WTC11 (cell line): Measurements from ENCODE around the gene VTN. TPM values are rescaled to one million over a fixed set of nuclear protein-coding genes. Genes with fewer than 3 reads are reported as not detected.

Source experiments
- ATAC-seq: fragments of 200-7000 bp; cut with Tn5 transposase; 2 replicates; pipeline ENCODE4 v1.10.0; 2021; ENCODE audit warnings: mild to moderate bottlenecking, moderate library complexity
- CTCF ChIA-PET: fragments of 300-600 bp; sonication (Branson Sonifier 250); formaldehyde crosslinking; loops from one replicate; lab custom pipeline; 2021; ENCODE audit warnings: antibody characterized with exemption; lab: Charles Lee
- POLR2A ChIA-PET: fragments of 350-600 bp; sonication (Branson Sonifier 250); formaldehyde crosslinking; loops from one replicate; lab custom pipeline; 2021; ENCODE audit warnings: antibody characterized with exemption; lab: Charles Lee
- DNase-seq: peaks from one replicate; pipeline ENCODE4 v3.0.0; 2021; ENCODE audit warnings: low spot score
- H3K27ac Mint-ChIP-seq: 2 replicates; pipeline ENCODE4 v1.8.0; 2021; ENCODE audit warnings: mixed read lengths
- H3K27me3 Mint-ChIP-seq: 2 replicates; pipeline ENCODE4 v1.8.0; 2021; ENCODE audit warnings: low read depth, mild to moderate bottlenecking, moderate library complexity, mixed read lengths
- H3K36me3 Mint-ChIP-seq: 2 replicates; pipeline ENCODE4 v1.8.0; 2021; ENCODE audit warnings: mixed read lengths
- H3K4me1 Mint-ChIP-seq: 2 replicates; pipeline ENCODE4 v1.8.0; 2022; ENCODE audit warnings: mixed read lengths
- H3K4me3 Mint-ChIP-seq: 2 replicates; pipeline ENCODE4 v1.8.0; 2021; ENCODE audit warnings: mild to moderate bottlenecking, moderate library complexity, mixed read lengths
- H3K9me3 Mint-ChIP-seq: 2 replicates; pipeline ENCODE4 v1.8.0; 2021; ENCODE audit warnings: mixed read lengths
- CREB1 ChIP-seq: sonication (generic); formaldehyde crosslinking; IDR thresholded peaks from 2 replicates; pipeline ENCODE4 v1.8.0; 2023; ENCODE audit warnings: mild to moderate bottlenecking, missing genetic modification reagents
- EMX1 ChIP-seq: fragments of 250-450 bp; sonication (Bioruptor Pico); IDR thresholded peaks from 2 replicates; pipeline ENCODE4 v1.8.0; 2021; ENCODE audit warnings: mild to moderate bottlenecking
- FOXP4 ChIP-seq: sonication (generic); formaldehyde crosslinking; IDR thresholded peaks from 2 replicates; pipeline ENCODE4 v1.8.0; 2022; ENCODE audit warnings: mild to moderate bottlenecking, missing genetic modification reagents
- GTF2I ChIP-seq: fragments of 250-450 bp; sonication (Bioruptor Pico); conservative IDR thresholded peaks from 2 replicates; pipeline ENCODE4 v1.4.0; 2021; ENCODE audit warnings: mild to moderate bottlenecking
- KAT7 ChIP-seq: sonication (generic); formaldehyde crosslinking; IDR thresholded peaks from 2 replicates; pipeline ENCODE4 v1.8.1; 2023; ENCODE audit warnings: missing genetic modification reagents, mild to moderate bottlenecking, borderline replicate concordance
- NFYB ChIP-seq: sonication (generic); formaldehyde crosslinking; conservative IDR thresholded peaks from 2 replicates; pipeline ENCODE4 v1.8.0; 2022; ENCODE audit warnings: low read depth, missing genetic modification reagents
- NR1H2 ChIP-seq: sonication (generic); formaldehyde crosslinking; IDR thresholded peaks from 2 replicates; pipeline ENCODE4 v1.9.0; 2021; ENCODE audit warnings: mild to moderate bottlenecking, moderate library complexity, missing genetic modification reagents
- OVOL2 ChIP-seq: fragments of 250-450 bp; sonication (Bioruptor Pico); IDR thresholded peaks from 2 replicates; pipeline ENCODE4 v1.9.0; 2021; ENCODE audit warnings: mild to moderate bottlenecking, borderline replicate concordance
- PRRX2 ChIP-seq: fragments of 250-450 bp; sonication (Bioruptor Pico); IDR thresholded peaks from 2 replicates; pipeline ENCODE4 v1.8.0; 2021; ENCODE audit warnings: mild to moderate bottlenecking
- SMAD4 ChIP-seq: sonication (generic); formaldehyde crosslinking; IDR thresholded peaks from 2 replicates; pipeline ENCODE4 v1.8.0; 2022; ENCODE audit warnings: mild to moderate bottlenecking, missing genetic modification reagents
- SP1 ChIP-seq: sonication (generic); formaldehyde crosslinking; conservative IDR thresholded peaks from 2 replicates; pipeline ENCODE4 v1.8.1; 2022; ENCODE audit warnings: missing genetic modification reagents
- ZBTB43 ChIP-seq: sonication (generic); formaldehyde crosslinking; IDR thresholded peaks from 2 replicates; pipeline ENCODE4 v1.8.1; 2023; ENCODE audit warnings: mild to moderate bottlenecking, missing genetic modification reagents
- ZNF219 ChIP-seq: sonication (generic); formaldehyde crosslinking; IDR thresholded peaks from 2 replicates; pipeline ENCODE4 v1.8.0; 2023; ENCODE audit warnings: missing genetic modification reagents, mild to moderate bottlenecking, borderline replicate concordance
- ZNF396 ChIP-seq: fragments of 250-450 bp; sonication (Bioruptor Pico); IDR thresholded peaks from 2 replicates; pipeline ENCODE4 v1.8.0; 2021; ENCODE audit warnings: mild to moderate bottlenecking, moderate library complexity, borderline replicate concordance
- ZNF416 ChIP-seq: fragments of 250-450 bp; sonication (Bioruptor Pico); IDR thresholded peaks from 2 replicates; pipeline ENCODE4 v1.9.0; 2021; ENCODE audit warnings: mild to moderate bottlenecking, inconsistent platforms
- total RNA-seq: library from RNA; stranded (reverse); gene quantifications from 3 replicates; pipeline ENCODE4 v1.2.3, GENCODE V29; 2021
- TF ChIP-seq, protein P1 (sequence below): sonication (generic); formaldehyde crosslinking; IDR thresholded peaks from 2 replicates; pipeline ENCODE4 v1.8.0; 2022; ENCODE audit warnings: missing genetic modification reagents
- TF ChIP-seq, protein P2 (sequence below): sonication (generic); formaldehyde crosslinking; IDR thresholded peaks from 2 replicates; pipeline ENCODE4 v1.8.1; 2022; ENCODE audit warnings: mild to moderate bottlenecking, missing genetic modification reagents, moderate library complexity, borderline replicate concordance
- TF ChIP-seq, protein P3 (sequence below): sonication (generic); formaldehyde crosslinking; conservative IDR thresholded peaks from 2 replicates; pipeline ENCODE4 v1.8.1; 2022; ENCODE audit warnings: mild to moderate bottlenecking, missing genetic modification reagents
- TF ChIP-seq, protein P4 (sequence below): fragments of 200-600 bp; IDR thresholded peaks from 2 replicates; pipeline ENCODE4 v1.8.0; 2022; ENCODE audit warnings: antibody characterized with exemption
- TF ChIP-seq, protein P5 (sequence below): sonication (generic); formaldehyde crosslinking; IDR thresholded peaks from 2 replicates; pipeline ENCODE4 v1.8.1; 2023; ENCODE audit warnings: mild to moderate bottlenecking, missing genetic modification reagents, moderate library complexity

The VTN gene
- total RNA-seq, 1 experiment from 2014 or later, result 1.6 TPM

GRCh38 chr17:28399808-28400207 is 29.7 kb upstream of the VTN start (continued):
- TF ChIP-seq FOXP4 (CRISPR knock-in tag) (no peak), ZBTB43 (CRISPR knock-in tag) (no peak), SMAD4 (no peak), CREB1 (CRISPR knock-in tag) (no peak)
- TF ChIP-seq, all 79 proteins: peak for 0

DNA sequence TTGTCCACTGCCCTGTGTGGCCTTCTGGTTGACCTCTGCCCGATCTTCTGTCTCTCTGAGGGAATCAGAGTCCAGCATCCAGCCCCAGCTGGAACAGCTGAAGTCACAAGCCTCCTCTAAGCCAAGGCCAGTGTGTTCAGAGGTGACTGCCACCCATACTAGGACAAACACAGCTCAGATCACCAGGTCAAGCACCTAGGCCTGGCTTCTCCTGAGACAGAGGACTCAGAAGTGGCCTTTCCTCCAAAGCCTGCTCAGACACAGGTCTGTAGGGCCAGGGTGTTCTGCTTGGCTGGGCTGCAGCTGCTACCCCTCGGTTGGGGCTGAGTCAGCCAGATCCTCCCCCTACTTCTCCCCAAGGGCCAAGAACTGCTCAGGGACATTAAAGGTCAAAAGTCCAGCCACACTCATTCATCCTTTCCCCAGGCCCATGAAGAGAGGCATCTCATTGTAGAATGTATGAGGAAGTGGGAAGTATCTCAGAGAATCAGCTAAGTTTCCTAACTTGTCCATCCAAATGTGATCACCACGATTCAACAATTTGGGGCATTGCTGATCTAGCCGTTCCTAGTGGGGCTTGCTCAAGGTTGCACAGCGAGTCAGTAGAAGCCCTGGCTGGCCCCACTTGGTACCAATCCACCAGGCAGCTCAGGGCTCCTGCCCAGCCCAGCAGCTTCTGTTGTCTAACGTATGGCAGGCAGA is 28.3 kb upstream of the VTN start:
- DNase-seq, result no peak
- CTCF ChIA-PET, result interaction anchor here (1.1 to 2.6 kb wide), 2 partner anchors 17 to 18 kb away, joined by 3 to 10 read pairs; no protein-coding TSS in a partner anchor
- no peak for TF ChIP-seq NFYB (CRISPR knock-in tag)
- TF ChIP-seq, protein P1, sequence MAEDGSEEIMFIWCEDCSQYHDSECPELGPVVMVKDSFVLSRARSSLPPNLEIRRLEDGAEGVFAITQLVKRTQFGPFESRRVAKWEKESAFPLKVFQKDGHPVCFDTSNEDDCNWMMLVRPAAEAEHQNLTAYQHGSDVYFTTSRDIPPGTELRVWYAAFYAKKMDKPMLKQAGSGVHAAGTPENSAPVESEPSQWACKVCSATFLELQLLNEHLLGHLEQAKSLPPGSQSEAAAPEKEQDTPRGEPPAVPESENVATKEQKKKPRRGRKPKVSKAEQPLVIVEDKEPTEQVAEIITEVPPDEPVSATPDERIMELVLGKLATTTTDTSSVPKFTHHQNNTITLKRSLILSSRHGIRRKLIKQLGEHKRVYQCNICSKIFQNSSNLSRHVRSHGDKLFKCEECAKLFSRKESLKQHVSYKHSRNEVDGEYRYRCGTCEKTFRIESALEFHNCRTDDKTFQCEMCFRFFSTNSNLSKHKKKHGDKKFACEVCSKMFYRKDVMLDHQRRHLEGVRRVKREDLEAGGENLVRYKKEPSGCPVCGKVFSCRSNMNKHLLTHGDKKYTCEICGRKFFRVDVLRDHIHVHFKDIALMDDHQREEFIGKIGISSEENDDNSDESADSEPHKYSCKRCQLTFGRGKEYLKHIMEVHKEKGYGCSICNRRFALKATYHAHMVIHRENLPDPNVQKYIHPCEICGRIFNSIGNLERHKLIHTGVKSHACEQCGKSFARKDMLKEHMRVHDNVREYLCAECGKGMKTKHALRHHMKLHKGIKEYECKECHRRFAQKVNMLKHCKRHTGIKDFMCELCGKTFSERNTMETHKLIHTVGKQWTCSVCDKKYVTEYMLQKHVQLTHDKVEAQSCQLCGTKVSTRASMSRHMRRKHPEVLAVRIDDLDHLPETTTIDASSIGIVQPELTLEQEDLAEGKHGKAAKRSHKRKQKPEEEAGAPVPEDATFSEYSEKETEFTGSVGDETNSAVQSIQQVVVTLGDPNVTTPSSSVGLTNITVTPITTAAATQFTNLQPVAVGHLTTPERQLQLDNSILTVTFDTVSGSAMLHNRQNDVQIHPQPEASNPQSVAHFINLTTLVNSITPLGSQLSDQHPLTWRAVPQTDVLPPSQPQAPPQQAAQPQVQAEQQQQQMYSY (CRISPR knock-in tag), result no peak
- TF ChIP-seq, protein P2, sequence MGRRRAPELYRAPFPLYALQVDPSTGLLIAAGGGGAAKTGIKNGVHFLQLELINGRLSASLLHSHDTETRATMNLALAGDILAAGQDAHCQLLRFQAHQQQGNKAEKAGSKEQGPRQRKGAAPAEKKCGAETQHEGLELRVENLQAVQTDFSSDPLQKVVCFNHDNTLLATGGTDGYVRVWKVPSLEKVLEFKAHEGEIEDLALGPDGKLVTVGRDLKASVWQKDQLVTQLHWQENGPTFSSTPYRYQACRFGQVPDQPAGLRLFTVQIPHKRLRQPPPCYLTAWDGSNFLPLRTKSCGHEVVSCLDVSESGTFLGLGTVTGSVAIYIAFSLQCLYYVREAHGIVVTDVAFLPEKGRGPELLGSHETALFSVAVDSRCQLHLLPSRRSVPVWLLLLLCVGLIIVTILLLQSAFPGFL (CRISPR knock-in tag), result no peak
- TF ChIP-seq OVOL2, result no peak
- TF ChIP-seq, protein P3, sequence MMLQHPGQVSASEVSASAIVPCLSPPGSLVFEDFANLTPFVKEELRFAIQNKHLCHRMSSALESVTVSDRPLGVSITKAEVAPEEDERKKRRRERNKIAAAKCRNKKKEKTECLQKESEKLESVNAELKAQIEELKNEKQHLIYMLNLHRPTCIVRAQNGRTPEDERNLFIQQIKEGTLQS (CRISPR knock-in tag), result no peak
- TF ChIP-seq EMX1, result no peak
- TF ChIP-seq PRRX2 (CRISPR knock-in tag), result no peak
- no peak for TF ChIP-seq SP1 (CRISPR knock-in tag)
- TF ChIP-seq, protein P4, sequence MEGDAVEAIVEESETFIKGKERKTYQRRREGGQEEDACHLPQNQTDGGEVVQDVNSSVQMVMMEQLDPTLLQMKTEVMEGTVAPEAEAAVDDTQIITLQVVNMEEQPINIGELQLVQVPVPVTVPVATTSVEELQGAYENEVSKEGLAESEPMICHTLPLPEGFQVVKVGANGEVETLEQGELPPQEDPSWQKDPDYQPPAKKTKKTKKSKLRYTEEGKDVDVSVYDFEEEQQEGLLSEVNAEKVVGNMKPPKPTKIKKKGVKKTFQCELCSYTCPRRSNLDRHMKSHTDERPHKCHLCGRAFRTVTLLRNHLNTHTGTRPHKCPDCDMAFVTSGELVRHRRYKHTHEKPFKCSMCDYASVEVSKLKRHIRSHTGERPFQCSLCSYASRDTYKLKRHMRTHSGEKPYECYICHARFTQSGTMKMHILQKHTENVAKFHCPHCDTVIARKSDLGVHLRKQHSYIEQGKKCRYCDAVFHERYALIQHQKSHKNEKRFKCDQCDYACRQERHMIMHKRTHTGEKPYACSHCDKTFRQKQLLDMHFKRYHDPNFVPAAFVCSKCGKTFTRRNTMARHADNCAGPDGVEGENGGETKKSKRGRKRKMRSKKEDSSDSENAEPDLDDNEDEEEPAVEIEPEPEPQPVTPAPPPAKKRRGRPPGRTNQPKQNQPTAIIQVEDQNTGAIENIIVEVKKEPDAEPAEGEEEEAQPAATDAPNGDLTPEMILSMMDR, result no peak
- TF ChIP-seq ZNF396 (CRISPR knock-in tag), result no peak
- TF ChIP-seq, protein P5, sequence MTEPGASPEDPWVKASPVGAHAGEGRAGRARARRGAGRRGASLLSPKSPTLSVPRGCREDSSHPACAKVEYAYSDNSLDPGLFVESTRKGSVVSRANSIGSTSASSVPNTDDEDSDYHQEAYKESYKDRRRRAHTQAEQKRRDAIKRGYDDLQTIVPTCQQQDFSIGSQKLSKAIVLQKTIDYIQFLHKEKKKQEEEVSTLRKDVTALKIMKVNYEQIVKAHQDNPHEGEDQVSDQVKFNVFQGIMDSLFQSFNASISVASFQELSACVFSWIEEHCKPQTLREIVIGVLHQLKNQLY (CRISPR knock-in tag), result no peak
- TF ChIP-seq NR1H2 (CRISPR knock-in tag), result no peak
- TF ChIP-seq GTF2I (CRISPR knock-in tag), result no peak
- TF ChIP-seq ZNF416 (CRISPR knock-in tag), result no peak
- TF ChIP-seq ZNF219 (CRISPR knock-in tag), result no peak
- TF ChIP-seq KAT7 (CRISPR knock-in tag), result no peak
- Mint-ChIP-seq H3K27ac (no peak overlapping the region), H3K4me3 (no peak overlapping the region), H3K9me3 (no peaks in the 10 kb centered on the region), H3K4me1 (peaks cover 27% of the 10 kb centered on the region), H3K27me3 (peaks cover 18% of the 10 kb centered on the region), H3K36me3 (0 out of 2 replicates have a peak, but pooled peaks cover 3% of the 10 kb centered on the region)
- POLR2A ChIA-PET, result no interaction called here
- ATAC-seq, result no peak
